Caco-2 (cell line): Measurements from ENCODE around the gene DNAH10. TPM values are rescaled to one million over a fixed set of nuclear protein-coding genes. Genes with fewer than 3 reads are reported as not detected.

Experiments
- BruUV-seq: library from RNA; stranded (reverse); fragments of 400-500 nt; replicated peaks from 2 replicates; lab custom pipeline; 2021; lab: Mats Ljungman, UMichigan
- CTCF ChIA-PET: fragments of 300-600 bp; sonication (Branson Sonifier 250); formaldehyde crosslinking; loops from one replicate; lab custom pipeline; 2022; ENCODE audit warnings: antibody characterized with exemption; lab: Charles Lee
- POLR2A ChIA-PET: fragments of 300-600 bp; sonication (Branson Sonifier 250); formaldehyde crosslinking; loops from one replicate; lab custom pipeline; 2022; ENCODE audit warnings: antibody characterized with exemption; lab: Charles Lee
- DNase-seq, 2 experiments: peaks; one replicate each; pipeline versions ENCODE4 v3.0.0 to v3.0.0-alpha.2; 2020 to 2022
- H3K27me3 ChIP-seq: replicated peaks from 2 replicates; pipeline ENCODE4 v1.6.0; 2011; ENCODE audit warnings: low read length; ENCODE audit not compliant: control insufficient read depth, insufficient read depth
- H3K36me3 ChIP-seq: 2 replicates; pipeline ENCODE4 v1.5.1; 2011; ENCODE audit warnings: low read length; ENCODE audit not compliant: control insufficient read depth, insufficient read depth
- H3K4me1 ChIP-seq: fragments of 250-450 bp; sonication (Bioruptor Pico); 2 replicates; pipeline ENCODE4 v1.5.1; 2020; ENCODE audit warnings: mild to moderate bottlenecking
- H3K4me3 ChIP-seq: 2 replicates; pipeline ENCODE4 v1.5.1; 2011; ENCODE audit warnings: low read depth, mild to moderate bottlenecking, control low read depth, low read length
- H3K9me3 ChIP-seq: fragments of 250-450 bp; sonication (Bioruptor Pico); 2 replicates; pipeline ENCODE4 v1.5.1; 2020; ENCODE audit warnings: mild to moderate bottlenecking, moderate library complexity
- H3K27ac Mint-ChIP-seq: one replicate; pipeline ENCODE4 v1.8.0; 2022; ENCODE audit warnings: mixed read lengths; ENCODE audit not compliant: unreplicated experiment
- H3K27me3 Mint-ChIP-seq: one replicate; pipeline ENCODE4 v1.8.0; 2022; ENCODE audit warnings: mixed read lengths; ENCODE audit not compliant: insufficient read depth, unreplicated experiment
- H3K36me3 Mint-ChIP-seq: one replicate; pipeline ENCODE4 v1.8.0; 2022; ENCODE audit warnings: mild to moderate bottlenecking, mixed read lengths; ENCODE audit not compliant: insufficient read depth, unreplicated experiment
- H3K4me1 Mint-ChIP-seq: one replicate; pipeline ENCODE4 v1.8.0; 2022; ENCODE audit warnings: low read depth, mixed read lengths; ENCODE audit not compliant: unreplicated experiment
- H3K4me3 Mint-ChIP-seq: one replicate; pipeline ENCODE4 v1.8.0; 2022; ENCODE audit warnings: mild to moderate bottlenecking, moderate library complexity, mixed read lengths; ENCODE audit not compliant: unreplicated experiment
- H3K9me3 Mint-ChIP-seq: one replicate; pipeline ENCODE4 v1.8.0; 2022; ENCODE audit warnings: mixed read lengths; ENCODE audit not compliant: unreplicated experiment
- intact Hi-C: fragments of 100-400 bp; cut with micrococcal nuclease; formaldehyde crosslinking; loops from one replicate; pipeline ENCODE4 v1.10.0; 2022; ENCODE audit not compliant: unreplicated experiment
- total RNA-seq: library from RNA; stranded (reverse); gene quantifications from 2 replicates; pipeline ENCODE4 v1.2.3, GENCODE V29; 2022
- TF ChIP-seq, protein P1 (sequence below), 2 experiments: fragments of 200-600 bp in 1 of 2; IDR thresholded peaks; 1 replicate in 1 of 2; 2 replicates in 1 of 2; pipeline versions ENCODE4 v1.5.1 to v1.8.0; 2011 to 2022; ENCODE audit warnings: antibody characterized with exemption in 1 of 2, control low read depth in 1 of 2, inconsistent platforms in 1 of 2, low read depth in 1 of 2, low read length in 1 of 2, mild to moderate bottlenecking in 1 of 2, moderate library complexity in 1 of 2; ENCODE audit not compliant: insufficient read depth in 1 of 2, severe bottlenecking in 1 of 2, unreplicated experiment in 1 of 2

DNAH10 gene
- total RNA-seq, 1 experiment from 2014 or later: 0.45 TPM

DNA sequence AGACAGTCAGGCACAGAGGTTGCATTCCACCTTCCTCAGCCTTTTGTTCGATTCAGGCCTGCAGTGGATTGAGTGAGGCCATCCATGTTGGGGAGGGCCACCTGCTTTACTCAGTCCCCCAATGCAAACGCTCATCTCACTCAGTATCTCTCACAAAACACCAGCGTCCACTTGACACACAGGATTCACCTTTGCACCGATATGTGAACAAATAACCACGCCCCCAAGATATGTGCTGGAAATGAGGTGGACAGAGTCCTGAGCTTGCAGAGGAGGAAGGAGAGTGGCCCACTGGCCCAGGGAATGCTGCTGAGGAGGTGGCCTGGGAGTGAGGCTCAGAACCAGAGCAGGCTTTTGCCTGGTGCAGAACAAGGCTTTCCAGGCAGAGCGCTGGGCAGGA, 60.7 kb downstream of the DNAH10 start:
- Histone ChIP-seq H3K27me3 (no peaks in the 10 kb centered on the region), H3K4me1 (no peaks in the 10 kb centered on the region), H3K9me3 (peaks cover 6% of the 10 kb centered on the region), H3K4me3 (no peak overlapping the region), H3K36me3 (no peaks in the 10 kb centered on the region)
- H3K27ac Mint-ChIP-seq: no peak overlapping the region
- DNase-seq: peak in 1 of 2 experiments; percentile 22
- H3K36me3 Mint-ChIP-seq: no peaks in the 10 kb centered on the region
- peaks cover 16% of the 10 kb centered on the region for H3K9me3 Mint-ChIP-seq
- ChIA-PET POLR2A (no interaction called here), CTCF (no interaction called here)
- intact Hi-C loops: loop anchor here (2.0 kb wide), 1 partner anchor 32 kb away; no protein-coding TSS in a partner anchor
- H3K4me1 Mint-ChIP-seq: peaks cover 8% of the 10 kb centered on the region
- no peaks in the 10 kb centered on the region for H3K27me3 Mint-ChIP-seq
- no TSS peak for BruUV-seq
- TF ChIP-seq, protein P1, sequence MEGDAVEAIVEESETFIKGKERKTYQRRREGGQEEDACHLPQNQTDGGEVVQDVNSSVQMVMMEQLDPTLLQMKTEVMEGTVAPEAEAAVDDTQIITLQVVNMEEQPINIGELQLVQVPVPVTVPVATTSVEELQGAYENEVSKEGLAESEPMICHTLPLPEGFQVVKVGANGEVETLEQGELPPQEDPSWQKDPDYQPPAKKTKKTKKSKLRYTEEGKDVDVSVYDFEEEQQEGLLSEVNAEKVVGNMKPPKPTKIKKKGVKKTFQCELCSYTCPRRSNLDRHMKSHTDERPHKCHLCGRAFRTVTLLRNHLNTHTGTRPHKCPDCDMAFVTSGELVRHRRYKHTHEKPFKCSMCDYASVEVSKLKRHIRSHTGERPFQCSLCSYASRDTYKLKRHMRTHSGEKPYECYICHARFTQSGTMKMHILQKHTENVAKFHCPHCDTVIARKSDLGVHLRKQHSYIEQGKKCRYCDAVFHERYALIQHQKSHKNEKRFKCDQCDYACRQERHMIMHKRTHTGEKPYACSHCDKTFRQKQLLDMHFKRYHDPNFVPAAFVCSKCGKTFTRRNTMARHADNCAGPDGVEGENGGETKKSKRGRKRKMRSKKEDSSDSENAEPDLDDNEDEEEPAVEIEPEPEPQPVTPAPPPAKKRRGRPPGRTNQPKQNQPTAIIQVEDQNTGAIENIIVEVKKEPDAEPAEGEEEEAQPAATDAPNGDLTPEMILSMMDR (IDR thresholded peaks at IDR 0.05; ENCODE audit: insufficient read depth in 1 of 2, low read depth in 1 of 2, low read length in 1 of 2, severe bottlenecking in 1 of 2, unreplicated experiment in 1 of 2): no peak
- no peak overlapping the region for H3K4me3 Mint-ChIP-seq

DNA sequence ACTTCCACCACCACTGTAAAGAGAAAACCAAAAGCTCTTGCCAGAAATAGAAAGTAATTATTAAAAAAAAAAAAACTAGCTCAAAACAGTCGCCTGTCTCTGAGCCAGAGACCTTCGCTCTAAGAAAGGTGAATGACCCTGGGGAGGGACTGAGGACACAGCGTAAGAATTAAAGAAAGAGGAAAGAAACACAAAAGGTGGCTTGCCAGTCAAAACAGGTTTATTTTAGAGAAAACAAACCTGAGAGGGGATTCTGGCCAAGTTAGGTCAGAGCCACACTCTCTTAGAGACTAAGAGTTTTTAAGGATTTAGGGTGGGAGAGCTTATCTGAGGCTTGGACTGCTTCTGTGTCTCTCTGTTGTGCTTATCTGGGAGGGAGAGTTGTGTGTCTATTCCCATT, 66.0 kb downstream of the DNAH10 start:
- no peak overlapping the region for H3K4me3 Mint-ChIP-seq
- CTCF ChIA-PET: interaction anchor here (0.6 kb wide), 1 partner anchor 590 kb away, joined by 3 read pairs; no protein-coding TSS in a partner anchor
- no TSS peak for BruUV-seq
- no peaks in the 10 kb centered on the region for H3K4me1 ChIP-seq
- H3K27me3 Mint-ChIP-seq: no peaks in the 10 kb centered on the region
- H3K4me3 ChIP-seq: no peak overlapping the region
- H3K27me3 ChIP-seq: no peaks in the 10 kb centered on the region
- POLR2A ChIA-PET: no interaction called here
- TF ChIP-seq, protein P1 (IDR thresholded peaks at IDR 0.05; ENCODE audit: insufficient read depth in 1 of 2, low read depth in 1 of 2, low read length in 1 of 2, severe bottlenecking in 1 of 2, unreplicated experiment in 1 of 2): no peak
- peaks cover 14% of the 10 kb centered on the region for H3K9me3 ChIP-seq
- no peak for DNase-seq
- peaks cover 2% of the 10 kb centered on the region for H3K4me1 Mint-ChIP-seq
- no peak overlapping the region for H3K27ac Mint-ChIP-seq
- intact Hi-C loops: no loop called here
- peaks cover 14% of the 10 kb centered on the region for H3K9me3 Mint-ChIP-seq
- no peaks in the 10 kb centered on the region for H3K36me3 Mint-ChIP-seq
- H3K36me3 ChIP-seq: no peaks in the 10 kb centered on the region

DNA sequence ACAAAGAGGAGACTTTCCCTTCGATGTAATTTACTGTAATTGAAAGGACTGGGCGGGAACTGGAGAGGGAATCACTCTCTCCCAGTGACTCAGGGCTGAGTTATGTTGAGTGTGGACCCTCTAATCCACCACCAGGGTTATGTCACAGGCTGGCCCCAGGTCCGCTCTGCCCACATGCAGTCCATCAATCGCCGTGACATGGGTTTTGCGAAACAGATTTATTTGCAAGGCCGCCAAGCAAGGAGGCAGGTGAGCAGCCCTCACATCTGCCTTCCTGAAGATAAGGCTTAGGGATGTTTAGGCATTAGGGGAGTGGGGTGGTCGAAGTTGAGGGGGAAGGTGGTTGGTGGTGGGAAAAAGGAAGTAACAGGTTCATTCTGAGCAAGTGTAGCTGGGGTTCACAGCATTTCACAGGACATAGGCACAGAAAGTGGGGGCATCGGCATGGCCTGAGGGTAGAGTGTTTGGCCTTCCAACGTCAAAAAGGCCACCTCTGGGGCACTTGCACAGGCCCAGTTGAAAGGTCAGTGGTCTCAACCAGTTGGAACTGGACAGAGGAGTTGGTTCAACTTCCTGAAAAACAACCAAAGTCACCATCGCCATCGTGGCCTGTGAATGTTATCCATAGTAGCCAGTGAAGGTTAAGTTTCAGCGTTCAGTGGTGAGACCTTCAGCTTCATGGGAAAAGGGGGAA, 66.9 kb downstream of the DNAH10 start:
- Mint-ChIP-seq H3K36me3 (no peaks in the 10 kb centered on the region), H3K27me3 (no peaks in the 10 kb centered on the region), H3K9me3 (peaks cover 14% of the 10 kb centered on the region), H3K27ac (no peak overlapping the region), H3K4me3 (no peak overlapping the region), H3K4me1 (no peaks in the 10 kb centered on the region)
- ChIA-PET CTCF (no interaction called here), POLR2A (no interaction called here)
- intact Hi-C loops: no loop called here
- Histone ChIP-seq H3K4me3 (no peak overlapping the region), H3K4me1 (no peaks in the 10 kb centered on the region), H3K36me3 (no peaks in the 10 kb centered on the region), H3K27me3 (no peaks in the 10 kb centered on the region), H3K9me3 (peaks cover 14% of the 10 kb centered on the region)
- TF ChIP-seq, protein P1 (IDR thresholded peaks at IDR 0.05; ENCODE audit: insufficient read depth in 1 of 2, low read depth in 1 of 2, low read length in 1 of 2, severe bottlenecking in 1 of 2, unreplicated experiment in 1 of 2): no peak
- BruUV-seq: no TSS peak
- DNase-seq: no peak
